Vagina (tissue), 2 donors: ENCODE data around the gene TXNRD1.

ENCODE experiments used
- POLR2A ChIP-seq, 2 donors: fragments of 450-650 bp; IDR thresholded peaks; one replicate each; pipeline ENCODE4 v1.6.1; 2017; ENCODE audit warnings: antibody characterized with exemption in 2 of 2, mild to moderate bottlenecking in 2 of 2, moderate library complexity in 2 of 2
- TF ChIP-seq, protein P1 (sequence below), 3 experiments: fragments of 450-650 bp in 2 of 3; fragments of 200-600 bp in 1 of 3; sonication (generic) in 1 of 3; IDR thresholded peaks; one replicate each; pipeline ENCODE4 v1.5.1; 2017 to 2019; ENCODE audit warnings: antibody characterized with exemption in 3 of 3, mild to moderate bottlenecking in 2 of 3, moderate library complexity in 2 of 3

DNA sequence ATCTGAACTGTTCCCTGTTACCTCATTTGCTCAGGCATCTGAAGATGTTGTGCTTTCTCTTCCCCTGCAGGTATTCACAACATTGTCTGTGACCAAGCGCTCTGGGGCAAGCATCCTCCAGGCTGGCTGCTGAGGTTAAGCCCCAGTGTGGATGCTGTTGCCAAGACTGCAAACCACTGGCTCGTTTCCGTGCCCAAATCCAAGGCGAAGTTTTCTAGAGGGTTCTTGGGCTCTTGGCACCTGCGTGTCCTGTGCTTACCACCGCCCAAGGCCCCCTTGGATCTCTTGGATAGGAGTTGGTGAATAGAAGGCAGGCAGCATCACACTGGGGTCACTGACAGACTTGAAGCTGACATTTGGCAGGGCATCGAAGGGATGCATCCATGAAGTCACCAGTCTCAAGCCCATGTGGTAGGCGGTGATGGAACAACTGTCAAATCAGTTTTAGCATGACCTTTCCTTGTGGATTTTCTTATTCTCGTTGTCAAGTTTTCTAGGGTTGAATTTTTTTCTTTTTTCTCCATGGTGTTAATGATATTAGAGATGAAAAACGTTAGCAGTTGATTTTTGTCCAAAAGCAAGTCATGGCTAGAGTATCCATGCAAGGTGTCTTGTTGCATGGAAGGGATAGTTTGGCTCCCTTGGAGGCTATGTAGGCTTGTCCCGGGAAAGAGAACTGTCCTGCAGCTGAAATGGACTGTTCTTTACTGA is 132.9 kb downstream of the TXNRD1 start:
- TF ChIP-seq, protein P1, sequence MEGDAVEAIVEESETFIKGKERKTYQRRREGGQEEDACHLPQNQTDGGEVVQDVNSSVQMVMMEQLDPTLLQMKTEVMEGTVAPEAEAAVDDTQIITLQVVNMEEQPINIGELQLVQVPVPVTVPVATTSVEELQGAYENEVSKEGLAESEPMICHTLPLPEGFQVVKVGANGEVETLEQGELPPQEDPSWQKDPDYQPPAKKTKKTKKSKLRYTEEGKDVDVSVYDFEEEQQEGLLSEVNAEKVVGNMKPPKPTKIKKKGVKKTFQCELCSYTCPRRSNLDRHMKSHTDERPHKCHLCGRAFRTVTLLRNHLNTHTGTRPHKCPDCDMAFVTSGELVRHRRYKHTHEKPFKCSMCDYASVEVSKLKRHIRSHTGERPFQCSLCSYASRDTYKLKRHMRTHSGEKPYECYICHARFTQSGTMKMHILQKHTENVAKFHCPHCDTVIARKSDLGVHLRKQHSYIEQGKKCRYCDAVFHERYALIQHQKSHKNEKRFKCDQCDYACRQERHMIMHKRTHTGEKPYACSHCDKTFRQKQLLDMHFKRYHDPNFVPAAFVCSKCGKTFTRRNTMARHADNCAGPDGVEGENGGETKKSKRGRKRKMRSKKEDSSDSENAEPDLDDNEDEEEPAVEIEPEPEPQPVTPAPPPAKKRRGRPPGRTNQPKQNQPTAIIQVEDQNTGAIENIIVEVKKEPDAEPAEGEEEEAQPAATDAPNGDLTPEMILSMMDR (IDR thresholded peaks at IDR 0.05): no peak
- no peak for TF ChIP-seq POLR2A (IDR thresholded peaks at IDR 0.05)
